ENCODE measurements around the gene MRGPRX4.

DNA sequence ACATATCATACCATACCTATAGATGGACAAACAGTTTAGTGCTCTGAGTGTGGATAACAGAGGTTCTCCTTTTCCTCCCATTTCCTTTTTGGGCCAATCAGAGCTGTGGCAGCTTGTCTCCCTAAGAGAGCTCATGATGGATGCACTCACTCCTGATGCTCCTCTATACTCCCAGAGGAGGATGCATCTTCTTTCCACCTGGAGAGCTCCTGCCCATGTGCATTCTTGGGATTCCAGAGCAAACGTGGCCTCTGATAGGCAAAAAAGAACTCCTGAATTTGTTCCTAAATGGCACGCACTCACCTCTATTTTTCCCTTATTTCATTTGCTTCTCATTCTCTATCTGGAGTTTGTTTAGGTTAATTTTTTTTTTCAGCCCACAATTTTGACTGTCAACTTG is 37.3 kb upstream of the MRGPRX4 start:
- no peak for TF ChIP-seq NPAS2 (CRISPR knock-in tag; IDR thresholded peaks at IDR 0.05; ENCODE audit: borderline replicate concordance)
- TF ChIP-seq CEBPB (IDR thresholded peaks at IDR 0.05), result no peak
- TF ChIP-seq HOXB13 (CRISPR knock-in tag; IDR thresholded peaks at IDR 0.05; ENCODE audit: low read depth), result no peak

All from A549 (cell line).